Gastroesophageal sphincter (tissue), 4 donors: Measurements from ENCODE around the gene ITGA5. TPM values are rescaled to one million over a fixed set of nuclear protein-coding genes. Genes with fewer than 3 reads are reported as not detected.

ENCODE experiments used
- ATAC-seq: fragments of 150-250 bp; one replicate; pipeline ENCODE4 v1.9.1; 2016; ENCODE audit warnings: mild to moderate bottlenecking, moderate library complexity
- H3K27ac ChIP-seq, 4 donors: fragments of 200-600 bp; sonication (generic) in 3 of 4; 1 replicate in 3 of 4; 2 replicates in 1 of 4; pipeline ENCODE4 v1.5.1; 2016 to 2019
- H3K27me3 ChIP-seq: fragments of 200-600 bp; sonication (generic); one replicate; pipeline ENCODE4 v1.5.1; 2019
- H3K36me3 ChIP-seq, 2 donors: fragments of 200-600 bp; sonication (generic); one replicate each; pipeline ENCODE4 v1.5.1; 2019; ENCODE audit warnings: control low read depth in 1 of 2
- H3K4me1 ChIP-seq, 3 donors: fragments of 200-600 bp; sonication (generic); 1 replicate in 2 of 3; 2 replicates in 1 of 3; pipeline ENCODE4 v1.5.1; 2016 to 2019; ENCODE audit warnings: control low read depth in 2 of 3
- H3K4me3 ChIP-seq, 2 donors: fragments of 200-600 bp; sonication (generic); one replicate each; pipeline ENCODE4 v1.5.1; 2019; ENCODE audit warnings: mild to moderate bottlenecking in 1 of 2, moderate library complexity in 1 of 2
- H3K9me3 ChIP-seq, 3 donors: fragments of 200-600 bp; sonication (generic); one replicate each; pipeline ENCODE4 v1.5.1; 2017 to 2019; ENCODE audit warnings: control low read depth in 2 of 3
- CTCF ChIP-seq, 4 experiments: fragments of 200-600 bp in 2 of 4; fragments of 450-650 bp in 2 of 4; sonication (generic) in 1 of 4; IDR thresholded peaks; one replicate each; pipeline ENCODE4 v1.5.1; 2017 to 2019; ENCODE audit warnings: antibody characterized with exemption in 4 of 4, mild to moderate bottlenecking in 2 of 4, moderate library complexity in 2 of 4
- EP300 ChIP-seq: sonication (generic); formaldehyde crosslinking; IDR thresholded peaks from one replicate; pipeline ENCODE4 v1.6.1; 2017; ENCODE audit warnings: antibody characterized with exemption, mild to moderate bottlenecking
- POLR2A ChIP-seq, 2 donors: fragments of 450-650 bp; IDR thresholded peaks; one replicate each; pipeline ENCODE4 v1.6.1; 2017; ENCODE audit warnings: antibody characterized with exemption in 2 of 2, mild to moderate bottlenecking in 2 of 2, moderate library complexity in 1 of 2
- POLR2AphosphoS5 ChIP-seq: sonication (generic); formaldehyde crosslinking; IDR thresholded peaks from one replicate; pipeline ENCODE4 v1.6.1; 2017; ENCODE audit warnings: antibody characterized with exemption
- WGBS, 2 donors: methylation state at CpG; one replicate each; pipeline ENCODE4 v1.1.5; 2018; ENCODE audit warnings: low coverage in 1 of 2; 5-methylcytosine and 5-hydroxymethylcytosine counted together
- total RNA-seq, 4 donors: library from RNA; depleted of rRNA; stranded (reverse); fragments of >200 nt; gene quantifications; one replicate each; pipeline ENCODE4 v1.1.0, GENCODE V29; 2016

Gene ITGA5
- 100 to 1,000 TPM; 141 to 908 (median 220) TPM for total RNA-seq

GRCh38 chr12:54419088-54419887 is at the start of gene ITGA5:
TSS of gene ITGA5 (minus strand) at chr12:54419266. CDS start at chr12:54419198, 68 bp downstream.
- TF ChIP-seq POLR2AphosphoS5 (peak; percentile 96), POLR2A (IDR thresholded peaks at IDR 0.05) (peak; percentile 86 to 90), EP300 (no peak), CTCF (IDR thresholded peaks at IDR 0.05) (no peak)
- WGBS, 2 donors: 3 to 14% methylated on average over 3 to 19 of the region's 46 CpGs

GRCh38 chr12:54465857-54466523 is 46.9 kb upstream of the ITGA5 start:
- H3K36me3 ChIP-seq: no peaks in the 10 kb centered on the region
- no peaks in the 10 kb centered on the region for H3K27me3 ChIP-seq
- no peak overlapping the region for H3K4me3 ChIP-seq
- 11 to 29% methylated on average over 1 of the region's 1 CpG for WGBS, 2 donors
- TF ChIP-seq POLR2AphosphoS5: no peak
- TF ChIP-seq CTCF (IDR thresholded peaks at IDR 0.05): no peak
- no peak for TF ChIP-seq EP300
- no peak for TF ChIP-seq POLR2A (IDR thresholded peaks at IDR 0.05)
- H3K9me3 ChIP-seq: no peaks in the 10 kb centered on the region
- H3K27ac ChIP-seq: no peak overlapping the region
- no peak for ATAC-seq
- no peaks in the 10 kb centered on the region for H3K4me1 ChIP-seq

More at GRCh38 chr12:54419088-54419887, at the start of gene ITGA5:
- Histone ChIP-seq H3K4me3 (peak within 1 kb of the TSS; percentile 82 to 99), H3K27ac (peak within 1 kb of the TSS; percentile 82 to 97 (median 92)), H3K4me1 (peaks cover 0 to 85% (median 10%) of the 10 kb centered on the region in 3 donors), H3K27me3 (no peaks in the 10 kb centered on the region), H3K36me3 (no peaks in the 10 kb centered on the region), H3K9me3 (no peaks in the 10 kb centered on the region)
- ATAC-seq: peak; percentile 72

- H3K36me3 ChIP-seq: no peaks in the 10 kb centered on the region
- H3K27me3 ChIP-seq: no peaks in the 10 kb centered on the region
- peak; percentile 25 for ATAC-seq
- H3K4me1 ChIP-seq: no peaks in the 10 kb centered on the region
- WGBS, 2 donors: 39% methylated on average over 3 of the region's 3 CpGs
- TF ChIP-seq CTCF (IDR thresholded peaks at IDR 0.05) (no peak), POLR2A (IDR thresholded peaks at IDR 0.05) (no peak), POLR2AphosphoS5 (no peak), EP300 (no peak)
- H3K27ac ChIP-seq: no peak overlapping the region
- no peaks in the 10 kb centered on the region for H3K9me3 ChIP-seq
- H3K4me3 ChIP-seq: no peak overlapping the region
These were observed 44.4 kb upstream of the ITGA5 start for GRCh38 chr12:54463484-54463883.

- Histone ChIP-seq H3K27ac (no peak overlapping the region), H3K36me3 (no peaks in the 10 kb centered on the region), H3K9me3 (no peaks in the 10 kb centered on the region), H3K27me3 (no peaks in the 10 kb centered on the region), H3K4me3 (no peak overlapping the region), H3K4me1 (no peaks in the 10 kb centered on the region)
- ATAC-seq: peak; percentile 89
- peak; percentile 57 for TF ChIP-seq POLR2AphosphoS5
- no peak for TF ChIP-seq POLR2A (IDR thresholded peaks at IDR 0.05)
- WGBS, 2 donors: 12 to 83% methylated on average over 2 of the region's 2 CpGs
These were observed 44.0 kb upstream of the ITGA5 start for GRCh38 chr12:54463034-54463433.

- no peak for TF ChIP-seq POLR2A (IDR thresholded peaks at IDR 0.05)
- TF ChIP-seq EP300: no peak
- TF ChIP-seq CTCF (IDR thresholded peaks at IDR 0.05): no peak
- no peak for TF ChIP-seq POLR2AphosphoS5
- no peaks in the 10 kb centered on the region for H3K36me3 ChIP-seq
- no peak overlapping the region for H3K27ac ChIP-seq
- H3K4me1 ChIP-seq: no peaks in the 10 kb centered on the region
- 70 to 82% methylated on average over 7 to 9 of the region's 9 CpGs for WGBS, 2 donors
- no peak for ATAC-seq
- H3K27me3 ChIP-seq: no peaks in the 10 kb centered on the region
- H3K9me3 ChIP-seq: no peaks in the 10 kb centered on the region
- H3K4me3 ChIP-seq: no peak overlapping the region
These were observed 41.4 kb upstream of the ITGA5 start for GRCh38 chr12:54460317-54460923.
